ENCODE results near the gene ZSCAN23. TPM values are rescaled to one million over a fixed set of nuclear protein-coding genes. Genes with fewer than 3 reads are reported as not detected.
"Not testable (repeated sequence)": the region's sequence is repeated elsewhere in the genome, so short reads cannot be mapped to it uniquely, and the experiment has no call there.

The ZSCAN23 gene
- total RNA-seq, 6 experiments from 2014 or later, result 0.25 to 0.73 (median 0.43) TPM; not detected in 1

DNA sequence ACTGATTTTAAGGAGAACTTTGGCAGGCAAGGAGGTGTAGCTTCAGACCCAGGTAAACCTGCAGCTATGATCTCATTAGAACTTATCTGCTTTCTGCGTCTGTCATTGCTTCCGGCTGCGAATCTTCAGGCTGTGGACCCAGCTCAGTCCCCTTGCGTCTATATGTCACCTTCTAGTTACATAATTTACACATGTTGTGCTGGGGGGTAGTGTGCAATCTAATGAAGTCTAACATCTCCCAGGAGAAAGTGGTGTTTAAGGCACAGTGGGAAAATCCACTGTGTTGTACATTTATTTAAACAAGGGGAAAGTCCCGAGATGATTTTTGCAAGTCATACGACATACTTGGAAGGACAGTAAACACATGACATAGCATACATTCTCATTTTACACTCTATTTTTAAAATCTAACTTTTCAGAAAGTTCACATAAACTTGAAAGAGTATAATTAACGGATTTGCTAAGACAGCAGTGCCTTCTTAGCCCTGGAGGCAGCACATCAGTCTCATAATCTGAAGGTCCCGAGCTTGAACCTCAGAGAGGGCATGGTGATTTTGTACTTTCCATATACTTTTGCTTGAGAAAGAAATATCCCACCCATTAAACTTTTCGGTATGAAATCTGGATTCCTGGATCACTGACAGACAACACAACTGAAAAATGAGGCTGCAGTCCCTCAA is 37.1 kb upstream of the ZSCAN23 start:
- H3K27me3 ChIP-seq, result peaks cover 0 to 5% of the 10 kb centered on the region in 2 donors
- intact Hi-C loops (cut with DNase I), result no loop called here
- ATAC-seq, result no peak
- H3K27ac ChIP-seq, result no peak overlapping the region
- 42% methylated on average over 9 of the region's 9 CpGs for WGBS (ENCODE audit: insufficient coverage, low coverage, low lambda C conversion rate, missing lambda C conversion rate)
- H3K9me3 ChIP-seq, result no peaks in the 10 kb centered on the region
- no peaks in the 10 kb centered on the region for H3K4me1 ChIP-seq
- TF ChIP-seq, protein P1, sequence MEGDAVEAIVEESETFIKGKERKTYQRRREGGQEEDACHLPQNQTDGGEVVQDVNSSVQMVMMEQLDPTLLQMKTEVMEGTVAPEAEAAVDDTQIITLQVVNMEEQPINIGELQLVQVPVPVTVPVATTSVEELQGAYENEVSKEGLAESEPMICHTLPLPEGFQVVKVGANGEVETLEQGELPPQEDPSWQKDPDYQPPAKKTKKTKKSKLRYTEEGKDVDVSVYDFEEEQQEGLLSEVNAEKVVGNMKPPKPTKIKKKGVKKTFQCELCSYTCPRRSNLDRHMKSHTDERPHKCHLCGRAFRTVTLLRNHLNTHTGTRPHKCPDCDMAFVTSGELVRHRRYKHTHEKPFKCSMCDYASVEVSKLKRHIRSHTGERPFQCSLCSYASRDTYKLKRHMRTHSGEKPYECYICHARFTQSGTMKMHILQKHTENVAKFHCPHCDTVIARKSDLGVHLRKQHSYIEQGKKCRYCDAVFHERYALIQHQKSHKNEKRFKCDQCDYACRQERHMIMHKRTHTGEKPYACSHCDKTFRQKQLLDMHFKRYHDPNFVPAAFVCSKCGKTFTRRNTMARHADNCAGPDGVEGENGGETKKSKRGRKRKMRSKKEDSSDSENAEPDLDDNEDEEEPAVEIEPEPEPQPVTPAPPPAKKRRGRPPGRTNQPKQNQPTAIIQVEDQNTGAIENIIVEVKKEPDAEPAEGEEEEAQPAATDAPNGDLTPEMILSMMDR (IDR thresholded peaks at IDR 0.05), result no peak
- TF ChIP-seq POLR2A (IDR thresholded peaks at IDR 0.05), result no peak
- no peaks in the 10 kb centered on the region for H3K36me3 ChIP-seq
- H3K4me3 ChIP-seq, result no peak overlapping the region
- no peak for DNase-seq

DNA sequence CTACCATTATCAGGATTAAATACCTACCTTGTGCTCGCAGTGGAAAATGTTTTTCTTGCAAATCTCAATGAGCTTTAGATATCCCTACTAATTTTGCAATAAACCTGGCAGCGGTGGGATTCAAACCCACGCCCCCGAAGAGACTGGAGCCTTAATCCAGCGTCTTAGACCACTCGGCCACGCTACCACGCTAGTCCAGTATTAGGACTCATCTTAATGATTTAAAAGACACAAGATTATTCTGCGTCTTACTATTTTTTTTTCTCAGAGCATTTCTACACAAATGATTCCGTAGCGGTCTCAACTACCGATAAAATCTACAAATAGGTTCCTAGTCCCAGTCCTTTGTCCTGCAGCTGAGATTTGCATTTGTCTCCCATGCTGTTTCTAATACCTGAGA is 35.2 kb upstream of the ZSCAN23 start:
- DNase-seq (no peak), ATAC-seq (no peak)
- no peak overlapping the region for H3K27ac ChIP-seq
- no peaks in the 10 kb centered on the region for H3K9me3 ChIP-seq
- TF ChIP-seq POLR2A (IDR thresholded peaks at IDR 0.05), result no peak
- TF ChIP-seq, protein P1 (IDR thresholded peaks at IDR 0.05), result no peak
- intact Hi-C loops (cut with DNase I), result no loop called here
- WGBS (ENCODE audit: insufficient coverage, low coverage, low lambda C conversion rate, missing lambda C conversion rate), result 36% methylated on average over 11 of the region's 12 CpGs
- peaks cover 0 to 15% of the 10 kb centered on the region in 2 donors for H3K27me3 ChIP-seq
- no peaks in the 10 kb centered on the region for H3K4me1 ChIP-seq
- H3K4me3 ChIP-seq, result no peak overlapping the region
- H3K36me3 ChIP-seq, result no peaks in the 10 kb centered on the region

DNA sequence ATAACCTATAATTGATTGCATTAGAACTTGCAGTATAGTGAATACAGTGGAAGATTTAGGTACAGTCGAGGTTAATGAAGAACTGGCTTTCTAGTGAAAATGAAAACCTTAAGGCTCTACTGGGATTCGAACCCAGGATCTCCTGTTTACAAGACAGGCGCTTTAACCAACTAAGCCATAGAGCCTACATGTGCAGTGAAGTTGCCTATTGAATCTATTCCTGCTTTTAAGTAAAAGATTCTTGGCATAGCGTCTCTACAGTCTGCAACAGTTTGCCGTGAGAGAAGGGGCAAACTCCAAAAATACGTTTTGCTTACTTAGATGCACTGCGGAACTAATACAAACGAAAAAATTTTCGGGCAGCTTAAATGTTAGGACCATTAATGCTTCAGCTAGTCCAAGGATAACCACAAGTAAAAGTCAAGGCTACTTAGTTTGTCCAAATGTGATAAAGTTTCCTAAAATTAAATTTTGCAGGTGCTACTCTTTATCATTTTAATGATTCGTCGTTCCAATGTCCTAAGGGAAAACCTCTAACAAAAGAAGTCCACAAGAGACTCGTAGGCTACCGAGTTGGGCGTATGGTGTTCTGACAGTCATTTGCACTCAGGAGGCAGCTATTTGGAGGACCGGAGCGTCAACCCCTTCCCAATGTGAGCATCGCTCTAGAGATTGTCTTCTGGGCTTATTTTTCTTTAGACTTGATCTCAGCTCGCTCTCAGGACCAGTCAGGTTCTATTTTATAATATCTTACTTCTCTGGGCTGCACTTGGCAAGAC is 31.3 kb upstream of the ZSCAN23 start:
- Histone ChIP-seq H3K36me3 (no peaks in the 10 kb centered on the region), H3K9me3 (no peaks in the 10 kb centered on the region), H3K4me1 (no peaks in the 10 kb centered on the region), H3K27me3 (peaks cover 0 to 15% of the 10 kb centered on the region in 2 donors), H3K27ac (no peak overlapping the region), H3K4me3 (no peak overlapping the region)
- intact Hi-C loops (cut with DNase I), result no loop called here
- DNase-seq (no peak), ATAC-seq (peak in 1 of 4 donors; percentile 23)
- 3% methylated on average over 18 of the region's 18 CpGs for WGBS (ENCODE audit: insufficient coverage, low coverage, low lambda C conversion rate, missing lambda C conversion rate)
- TF ChIP-seq, protein P1 (IDR thresholded peaks at IDR 0.05), result no peak
- TF ChIP-seq POLR2A (IDR thresholded peaks at IDR 0.05), result no peak

DNA sequence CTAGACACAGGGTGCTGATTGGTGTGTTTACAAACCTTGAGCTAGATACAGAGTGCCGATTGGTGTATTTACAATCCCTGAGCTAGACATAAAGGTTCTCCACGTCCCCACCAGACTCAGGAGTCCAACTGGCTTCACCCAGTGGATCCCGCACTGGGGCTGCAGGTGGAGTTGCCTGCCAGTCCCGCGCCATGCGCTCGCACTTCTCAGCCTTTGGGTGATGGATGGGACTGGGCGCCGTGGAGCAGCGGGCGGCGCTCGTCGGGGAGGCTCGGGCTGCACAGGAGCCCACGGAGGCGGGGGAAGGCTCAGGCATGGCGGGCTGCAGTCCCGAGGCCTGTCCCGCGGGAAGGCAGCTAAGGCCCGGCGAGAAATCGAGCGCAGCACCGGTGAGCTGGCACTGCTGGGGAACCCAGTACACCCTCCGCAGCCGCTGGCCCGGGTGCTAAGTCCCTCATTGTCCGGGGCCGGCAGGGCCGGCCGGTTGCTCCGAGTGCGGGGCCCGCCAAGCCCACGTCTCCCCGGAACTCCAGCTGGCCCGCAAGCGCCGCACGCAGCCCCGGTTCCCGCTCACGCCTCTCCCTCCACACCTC is 26.0 kb upstream of the ZSCAN23 start:
- H3K4me1 ChIP-seq; H3K27ac ChIP-seq; DNase-seq; H3K27me3 ChIP-seq; intact Hi-C loops (cut with DNase I); H3K4me3 ChIP-seq; ATAC-seq; H3K36me3 ChIP-seq; H3K9me3 ChIP-seq: not testable (repeated sequence)
- no CpG with 5 or more reads among the region's 45 CpGs for WGBS (ENCODE audit: insufficient coverage, low coverage, low lambda C conversion rate, missing lambda C conversion rate)

DNA sequence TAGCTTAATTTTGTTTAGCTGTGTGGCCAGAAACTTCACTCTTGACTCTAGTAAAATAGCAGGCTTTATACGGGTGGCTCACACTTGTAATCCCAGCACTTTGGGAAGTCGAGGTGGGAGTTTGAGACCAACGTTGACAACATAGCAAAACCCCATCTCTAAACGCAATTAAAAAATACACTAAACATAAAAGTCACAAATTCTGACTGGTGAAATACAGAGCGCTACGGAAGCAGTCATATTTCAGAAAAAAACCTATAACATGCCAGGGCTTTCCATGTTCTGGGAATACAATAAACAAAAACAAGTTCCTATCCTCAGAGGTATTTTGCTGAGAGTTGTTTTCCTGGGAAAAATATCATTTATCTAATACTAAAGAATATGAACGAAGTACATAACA is 24.8 kb upstream of the ZSCAN23 start:
- DNase-seq (no peak), ATAC-seq (no peak)
- Histone ChIP-seq H3K27ac (no peak overlapping the region), H3K4me1 (no peaks in the 10 kb centered on the region), H3K4me3 (no peak overlapping the region), H3K27me3 (no peaks in the 10 kb centered on the region), H3K9me3 (no peaks in the 10 kb centered on the region), H3K36me3 (no peaks in the 10 kb centered on the region)
- TF ChIP-seq, protein P1 (IDR thresholded peaks at IDR 0.05), result no peak
- TF ChIP-seq POLR2A (IDR thresholded peaks at IDR 0.05), result no peak
- intact Hi-C loops (cut with DNase I), result no loop called here
- WGBS (ENCODE audit: insufficient coverage, low coverage, low lambda C conversion rate, missing lambda C conversion rate), result 36% methylated on average over 7 of the region's 7 CpGs

Data from right lobe of liver (tissue), 6 donors.